Gastroesophageal sphincter (tissue), 3 donors: ENCODE data around the gene WDR37.

ENCODE experiments used
- CTCF ChIP-seq, 4 experiments: fragments of 200-600 bp in 2 of 4; fragments of 450-650 bp in 2 of 4; sonication (generic) in 1 of 4; IDR thresholded peaks; one replicate each; pipeline ENCODE4 v1.5.1; 2017 to 2019; ENCODE audit warnings: antibody characterized with exemption in 4 of 4, mild to moderate bottlenecking in 2 of 4, moderate library complexity in 2 of 4
- POLR2A ChIP-seq, 2 donors: fragments of 450-650 bp; IDR thresholded peaks; one replicate each; pipeline ENCODE4 v1.6.1; 2017; ENCODE audit warnings: antibody characterized with exemption in 2 of 2, mild to moderate bottlenecking in 2 of 2, moderate library complexity in 1 of 2

- TF ChIP-seq CTCF (IDR thresholded peaks at IDR 0.05) = no peak
- no peak for TF ChIP-seq POLR2A (IDR thresholded peaks at IDR 0.05)
These were observed 21.4 kb upstream of the WDR37 start for GRCh38 chr10:1034758-1035157.
